Breast epithelium (tissue), 4 donors: ENCODE results near the gene ULBP1. TPM values are rescaled to one million over a fixed set of nuclear protein-coding genes. Genes with fewer than 3 reads are reported as not detected.
"Not testable (repeated sequence)": the region's sequence is repeated elsewhere in the genome, so short reads cannot be mapped to it uniquely, and the experiment has no call there.

Experiments
- DNase-seq, 2 donors: peaks; one replicate each; pipeline ENCODE4 v3.0.0-alpha.2; 2019; ENCODE audit warnings: low spot score in 2 of 2
- H3K27ac ChIP-seq, 2 donors: fragments of 200-600 bp; sonication (generic) in 1 of 2; one replicate each; pipeline ENCODE4 v1.5.1; 2016 to 2019; ENCODE audit warnings: mild to moderate bottlenecking in 1 of 2
- H3K27me3 ChIP-seq, 2 donors: fragments of 200-600 bp; sonication (generic) in 1 of 2; one replicate each; pipeline versions ENCODE4 v1.5.1 to v1.6.0; 2017 to 2019; ENCODE audit warnings: control low read depth in 1 of 2, mild to moderate bottlenecking in 1 of 2
- H3K36me3 ChIP-seq: fragments of 200-600 bp; one replicate; pipeline ENCODE4 v1.5.1; 2019
- H3K4me1 ChIP-seq, 2 donors: fragments of 200-600 bp; sonication (generic); one replicate each; pipeline ENCODE4 v1.5.1; 2016 to 2019; ENCODE audit warnings: control low read depth in 1 of 2
- H3K4me3 ChIP-seq, 3 donors: fragments of 200-600 bp; sonication (generic); 1 replicate in 2 of 3; 2 replicates in 1 of 3; pipeline ENCODE4 v1.5.1; 2016 to 2019; ENCODE audit warnings: mild to moderate bottlenecking in 3 of 3, moderate library complexity in 2 of 3
- H3K9me3 ChIP-seq, 2 donors: fragments of 200-600 bp; sonication (generic) in 1 of 2; one replicate each; pipeline ENCODE4 v1.5.1; 2016 to 2019; ENCODE audit warnings: control low read depth in 1 of 2
- CTCF ChIP-seq, 3 donors: fragments of 450-650 bp; IDR thresholded peaks; one replicate each; pipeline ENCODE4 v1.5.1; 2016 to 2017; ENCODE audit warnings: antibody characterized with exemption in 3 of 3, mild to moderate bottlenecking in 3 of 3, moderate library complexity in 3 of 3
- POLR2A ChIP-seq: fragments of 450-650 bp; IDR thresholded peaks from one replicate; pipeline ENCODE4 v1.6.1; 2016; ENCODE audit warnings: antibody characterized with exemption, mild to moderate bottlenecking, moderate library complexity
- POLR2AphosphoS5 ChIP-seq, 3 donors: sonication (generic); formaldehyde crosslinking; IDR thresholded peaks; one replicate each; pipeline ENCODE4 v1.6.1; 2017; ENCODE audit warnings: antibody characterized with exemption in 3 of 3
- intact Hi-C: fragments of 100-400 bp; cut with DNase I; formaldehyde crosslinking; loops from one replicate; pipeline ENCODE4 v1.15.1; 2023; ENCODE audit warnings: low total_unique reads
- total RNA-seq, 3 donors: library from RNA; depleted of rRNA; stranded (reverse); fragments of >200 nt; gene quantifications; one replicate each; pipeline ENCODE4 v1.1.0, GENCODE V29; 2016

Gene ULBP1
- total RNA-seq, 3 donors from 2014 or later, result under 0.01 to 0.29 TPM; not detected in 1

- H3K4me1 ChIP-seq, H3K36me3 ChIP-seq, DNase-seq, H3K9me3 ChIP-seq, H3K27ac ChIP-seq, intact Hi-C loops: not testable (repeated sequence)
- H3K4me3 ChIP-seq, result peak overlapping the region in 1 of 3 donors; percentile 46
- peaks cover 0 to 65% of the 10 kb centered on the region in 2 donors for H3K27me3 ChIP-seq
Measured at GRCh38 chr6:150014623-150015280, 51.0 kb downstream of the ULBP1 start.

- H3K4me1 ChIP-seq, H3K36me3 ChIP-seq, intact Hi-C loops, DNase-seq, H3K27ac ChIP-seq, H3K9me3 ChIP-seq: not testable (repeated sequence)
- Histone ChIP-seq H3K27me3 (peaks cover 0 to 62% of the 10 kb centered on the region in 2 donors), H3K4me3 (peak overlapping the region in 1 of 3 donors; percentile 46)
Measured at GRCh38 chr6:150015281-150016001, 51.7 kb downstream of the ULBP1 start.

GRCh38 chr6:150016324-150017185 lies 52.8 kb downstream of the ULBP1 start:
- Histone ChIP-seq H3K9me3 (no peaks in the 10 kb centered on the region), H3K27me3 (peaks cover 0 to 62% of the 10 kb centered on the region in 2 donors), H3K4me3 (no peak overlapping the region), H3K36me3 (no peaks in the 10 kb centered on the region), H3K4me1 (no peaks in the 10 kb centered on the region), H3K27ac (no peak overlapping the region)
- TF ChIP-seq POLR2A (no peak), CTCF (IDR thresholded peaks at IDR 0.05) (peak; percentile 49 to 83 (median 68)), POLR2AphosphoS5 (IDR thresholded peaks at IDR 0.05) (no peak)
- DNase-seq, result no peak
- intact Hi-C loops, result no loop called here

GRCh38 chr6:150017186-150017521 lies 53.4 kb downstream of the ULBP1 start:
- H3K27ac ChIP-seq, H3K9me3 ChIP-seq, DNase-seq, H3K4me1 ChIP-seq, intact Hi-C loops, H3K36me3 ChIP-seq, H3K4me3 ChIP-seq: not testable (repeated sequence)
- TF ChIP-seq CTCF (IDR thresholded peaks at IDR 0.05), result peak in 1 of 3 donors; percentile 0
- H3K27me3 ChIP-seq, result peaks cover 0 to 59% of the 10 kb centered on the region in 2 donors

- TF ChIP-seq POLR2AphosphoS5 (IDR thresholded peaks at IDR 0.05), result no peak
- TF ChIP-seq POLR2A, result no peak
- TF ChIP-seq CTCF (IDR thresholded peaks at IDR 0.05), result no peak
- intact Hi-C loops, result no loop called here
- Histone ChIP-seq H3K27me3 (peaks cover 0 to 45% of the 10 kb centered on the region in 2 donors), H3K36me3 (no peaks in the 10 kb centered on the region), H3K27ac (no peak overlapping the region), H3K4me3 (no peak overlapping the region), H3K4me1 (no peaks in the 10 kb centered on the region), H3K9me3 (no peaks in the 10 kb centered on the region)
- DNase-seq, result no peak
Measured at GRCh38 chr6:150018846-150019580, 55.3 kb downstream of the ULBP1 start.

- DNase-seq, H3K9me3 ChIP-seq, H3K27ac ChIP-seq, H3K4me1 ChIP-seq, intact Hi-C loops, H3K4me3 ChIP-seq, H3K36me3 ChIP-seq: not testable (repeated sequence)
- peaks cover 0 to 32% of the 10 kb centered on the region in 2 donors for H3K27me3 ChIP-seq
Measured at GRCh38 chr6:150021870-150022269, 58.1 kb downstream of the ULBP1 start.
